Hematopoietic multipotent progenitor cell treated with erythropoietin and hydrocortisone succinate and interleukin-3 and kit ligand, for 8 days (in vitro differentiated cells): Measurements from ENCODE around the gene MAPRE3.
A peak's percentile ranks its signal among the peaks of the same experiment; 100 is the strongest.
"Not testable (repeated sequence)": the region's sequence is repeated elsewhere in the genome, so short reads cannot be mapped to it uniquely, and the experiment has no call there.

Source experiments
- DNase-seq: peaks from one replicate; pipeline ENCODE4 v3.0.0-alpha.2; 2015

The MAPRE3 gene

DNA sequence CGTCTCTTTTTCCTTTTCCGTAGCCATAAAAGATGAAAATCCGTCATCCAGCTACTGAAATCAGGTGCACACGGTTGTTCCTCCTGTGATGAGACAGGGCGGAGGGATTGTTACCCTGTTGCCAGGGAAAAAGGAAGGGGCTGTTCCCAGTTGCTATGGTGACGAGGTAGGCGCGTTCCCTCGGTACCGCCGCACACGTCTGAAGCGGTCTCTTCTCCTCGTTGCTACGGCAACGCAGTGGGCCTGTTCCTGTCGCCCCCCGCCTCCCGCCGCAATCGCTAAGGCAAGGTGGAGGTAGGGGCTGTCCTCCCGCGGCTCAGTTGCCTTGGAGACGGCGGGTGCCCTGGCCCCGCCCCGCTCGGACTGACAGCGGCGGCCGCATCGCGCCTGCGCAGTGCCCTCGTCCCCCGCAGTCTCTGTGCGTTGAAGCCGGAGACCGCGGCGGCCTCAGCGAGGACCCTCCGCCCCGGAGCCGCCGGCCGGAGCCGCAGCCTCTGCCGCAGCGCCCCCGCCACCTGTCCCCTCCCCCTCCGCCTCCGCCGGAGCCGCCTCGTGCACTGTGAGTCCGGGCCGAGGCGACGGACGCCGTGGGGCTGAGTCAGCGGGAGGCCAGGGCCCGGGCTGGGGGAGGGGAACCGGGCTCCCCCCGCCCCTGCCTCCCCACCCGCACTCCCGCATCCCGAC is at the start of gene MAPRE3:
TSS of gene MAPRE3 (plus strand) at position 394 of the 684 bp plus-strand sequence. CDS start 51,582 bp downstream, outside the sequence.
- peak; percentile 59 for DNase-seq

DNA sequence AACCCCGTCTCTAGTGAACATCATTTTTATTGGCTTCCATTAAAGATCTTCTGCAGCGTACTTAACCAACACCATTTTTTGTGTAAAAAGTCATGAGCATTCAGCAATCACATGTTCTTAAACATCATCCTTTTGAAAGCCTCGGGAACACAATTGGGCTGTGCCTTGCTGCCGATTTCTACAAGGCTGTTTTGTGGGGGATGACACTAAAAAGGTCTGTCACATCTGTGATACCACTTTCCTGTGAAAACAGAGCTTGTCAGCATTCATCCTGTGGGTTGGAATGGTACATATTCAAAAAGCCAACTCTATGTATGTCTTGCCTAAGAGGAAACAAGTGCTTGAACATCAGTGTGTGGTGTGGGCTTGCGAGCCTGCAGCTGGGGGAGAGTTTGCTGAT is 49.1 kb upstream of the MAPRE3 start:
- no peak for DNase-seq

GRCh38 chr2:26922405-26923188 is 47.8 kb upstream of the MAPRE3 start:
- peak; percentile 55 for DNase-seq

GRCh38 chr2:26923189-26923466 is 47.3 kb upstream of the MAPRE3 start:
- DNase-seq, result not testable (repeated sequence)

GRCh38 chr2:26924731-26925099 is 45.7 kb upstream of the MAPRE3 start:
- DNase-seq, result no peak

GRCh38 chr2:26925100-26925791 is 45.2 kb upstream of the MAPRE3 start:
- no peak for DNase-seq

DNA sequence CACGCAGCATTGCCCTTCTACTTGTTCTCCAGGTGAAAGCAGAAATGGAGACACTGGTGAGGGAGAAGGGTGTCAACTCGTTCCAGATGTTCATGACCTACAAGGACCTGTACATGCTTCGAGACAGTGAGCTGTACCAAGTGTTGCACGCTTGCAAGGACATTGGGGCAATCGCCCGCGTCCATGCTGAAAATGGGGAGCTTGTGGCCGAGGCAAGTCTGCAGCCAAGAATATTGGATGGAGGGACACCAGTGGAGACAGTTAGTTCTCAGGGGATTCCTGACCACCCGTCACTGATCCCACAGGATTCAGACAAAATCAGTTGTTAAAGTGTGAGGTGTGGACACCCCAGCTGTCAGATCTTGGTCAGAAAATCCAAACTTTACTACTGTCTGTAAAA is 43.2 kb upstream of the MAPRE3 start:
- no peak for DNase-seq

DNA sequence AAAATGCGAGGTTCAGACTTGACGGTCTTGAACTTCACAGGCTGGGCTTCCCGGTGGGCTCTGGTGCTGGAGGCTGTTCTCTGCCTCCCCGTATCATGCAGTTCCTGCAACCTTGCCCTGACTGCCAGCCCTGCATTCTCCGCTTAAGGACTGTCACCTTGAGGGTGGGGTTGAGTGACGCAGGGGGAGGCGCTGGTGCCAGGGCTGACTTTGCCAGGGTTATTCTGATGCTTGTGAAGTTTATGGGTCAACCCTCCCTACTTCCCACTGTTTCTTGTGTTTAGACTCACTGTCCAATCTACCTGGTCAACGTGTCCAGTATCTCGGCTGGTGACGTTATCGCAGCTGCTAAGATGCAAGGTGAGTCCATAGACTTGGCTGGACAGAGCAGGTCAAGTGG is 37.5 kb upstream of the MAPRE3 start:
- no peak for DNase-seq

- no peak for DNase-seq
These were observed 36.8 kb upstream of the MAPRE3 start for GRCh38 chr2:26933431-26934334.

GRCh38 chr2:26934335-26934724 is 36.1 kb upstream of the MAPRE3 start:
- no peak for DNase-seq

DNA sequence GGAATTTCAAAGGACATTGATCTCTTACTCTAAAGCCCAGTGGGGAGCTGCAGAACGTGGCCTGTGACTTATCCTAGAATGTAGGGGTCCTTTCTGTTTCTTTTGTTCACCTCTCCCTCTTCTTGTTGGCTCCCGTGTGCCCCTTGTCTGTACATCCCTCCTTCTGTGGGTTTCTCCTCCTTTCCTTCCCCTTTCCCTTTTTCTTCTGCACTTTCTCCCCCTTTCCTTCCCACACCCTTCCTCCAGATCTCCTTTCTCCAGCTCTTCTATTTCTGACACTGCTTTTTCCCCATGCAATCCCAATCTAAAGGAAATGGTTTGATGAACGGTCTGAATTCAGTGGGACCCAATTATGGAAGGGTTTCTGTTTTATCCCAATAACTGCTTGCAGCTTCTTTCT is 35.5 kb upstream of the MAPRE3 start:
- DNase-seq, result no peak

- no peak for DNase-seq
These were observed 33.6 kb upstream of the MAPRE3 start for GRCh38 chr2:26936855-26937254.

DNA sequence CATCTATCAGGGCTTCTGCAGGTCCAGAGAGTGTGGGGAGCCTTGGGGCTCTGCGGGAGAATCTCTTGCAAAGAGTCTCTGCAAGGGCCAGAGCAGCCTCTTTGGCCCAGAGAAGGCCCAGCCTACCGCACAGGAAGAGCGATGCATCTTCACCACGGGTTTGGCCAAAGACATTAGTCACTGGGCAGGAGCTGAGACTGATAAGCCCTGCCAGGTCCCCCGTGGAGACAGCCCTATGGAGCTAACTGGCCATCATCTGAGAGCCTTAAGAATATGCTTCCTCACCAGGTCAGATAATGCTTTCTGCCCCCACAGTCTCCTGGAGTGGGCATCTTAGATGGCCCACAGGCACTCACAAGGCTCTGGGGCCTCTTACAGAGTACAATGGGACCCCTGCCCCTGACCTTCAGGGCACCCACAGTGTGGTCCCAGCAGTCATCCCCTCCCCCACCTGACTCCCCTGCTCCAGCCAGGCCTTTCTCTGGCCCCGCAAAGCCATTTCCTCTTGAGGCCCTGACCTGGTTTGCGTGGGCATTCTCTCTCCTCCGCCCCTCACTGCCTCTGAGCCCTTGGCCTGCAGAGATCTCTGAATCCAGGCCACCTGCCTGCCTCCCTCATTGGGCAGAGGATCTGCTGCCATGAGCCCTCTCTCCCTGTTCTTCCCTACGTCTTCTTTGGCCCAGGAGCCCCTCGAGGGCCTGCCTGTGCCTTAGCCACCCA is 31.9 kb upstream of the MAPRE3 start:
- peak; percentile 11 for DNase-seq

DNA sequence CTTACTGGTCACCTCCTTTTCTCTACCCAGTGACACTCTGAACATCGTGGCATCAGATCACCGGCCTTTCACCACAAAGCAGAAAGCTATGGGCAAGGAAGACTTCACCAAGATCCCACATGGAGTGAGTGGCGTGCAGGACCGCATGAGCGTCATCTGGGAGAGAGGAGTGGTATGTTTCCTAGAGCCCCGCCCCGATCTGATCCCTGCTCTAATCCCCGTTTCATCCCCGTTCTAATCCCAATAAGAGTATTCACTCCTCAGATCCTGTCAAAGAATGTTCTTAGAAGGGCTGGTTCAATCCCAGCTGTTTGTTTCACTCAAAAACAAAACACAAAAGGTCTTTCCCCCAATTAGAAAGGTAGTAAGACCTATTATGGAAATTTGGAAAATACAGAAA is 30.4 kb upstream of the MAPRE3 start:
- no peak for DNase-seq

GRCh38 chr2:26941486-26941885 is 29.0 kb upstream of the MAPRE3 start:
- DNase-seq, result no peak

DNA sequence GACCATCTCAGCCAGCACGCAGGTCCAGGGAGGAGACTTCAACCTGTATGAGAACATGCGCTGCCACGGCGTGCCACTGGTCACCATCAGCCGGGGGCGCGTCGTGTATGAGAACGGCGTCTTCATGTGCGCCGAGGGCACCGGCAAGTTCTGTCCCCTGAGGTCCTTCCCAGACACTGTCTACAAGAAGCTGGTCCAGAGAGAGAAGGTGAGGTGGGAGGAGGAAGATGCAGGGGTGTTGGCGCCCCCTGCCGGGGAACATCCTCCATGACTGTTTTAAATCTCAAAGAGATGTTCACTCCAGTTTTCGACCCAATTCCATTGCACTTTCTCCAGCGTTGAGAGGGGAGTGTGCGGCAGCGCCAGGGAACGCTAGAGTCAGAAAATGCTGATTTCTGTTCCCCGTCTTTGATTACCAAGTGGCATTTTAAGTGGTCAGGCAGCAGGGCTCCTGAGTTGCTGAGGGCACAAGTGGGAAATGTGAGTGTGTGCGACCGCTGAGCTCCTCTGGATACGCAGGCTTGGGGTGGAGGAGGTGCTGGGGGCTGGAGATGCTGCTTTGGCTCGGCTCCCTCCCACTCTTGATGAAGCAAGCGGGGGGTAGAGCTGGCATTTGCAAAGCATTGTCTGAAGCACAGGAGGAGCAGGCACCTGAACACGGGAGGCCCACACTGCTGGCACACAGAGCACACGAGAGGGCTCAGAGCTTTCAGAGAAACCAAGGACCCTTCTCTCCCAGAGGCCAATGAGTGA is 27.7 kb upstream of the MAPRE3 start:
- DNase-seq, result peak; percentile 61

GRCh38 chr2:26945991-26946750 is 24.3 kb upstream of the MAPRE3 start:
- DNase-seq, result no peak

GRCh38 chr2:26946841-26947784 is 23.3 kb upstream of the MAPRE3 start:
- peak; percentile 35 for DNase-seq

- no peak for DNase-seq
These were observed 21.6 kb upstream of the MAPRE3 start for GRCh38 chr2:26948800-26949199.

GRCh38 chr2:26950246-26950645 is 20.2 kb upstream of the MAPRE3 start:
- DNase-seq, result no peak
